Measurements from ENCODE around the gene COL12A1.

- TF ChIP-seq CTCF (conservative IDR thresholded peaks at IDR 0.05; ENCODE audit: low read depth, low read length) (no peak), EZH2 (IDR thresholded peaks at IDR 0.05; ENCODE audit: borderline replicate concordance, low read depth, low read length, poor library complexity, severe bottlenecking) (no peak)
These were observed 28.4 kb upstream of the COL12A1 start for GRCh38 chr6:75234126-75234865.
